ENCODE results near the gene CDSN. TPM values are rescaled to one million over a fixed set of nuclear protein-coding genes. Genes with fewer than 3 reads are reported as not detected.

Gene CDSN
- total RNA-seq, 1 donor = not detected

DNA sequence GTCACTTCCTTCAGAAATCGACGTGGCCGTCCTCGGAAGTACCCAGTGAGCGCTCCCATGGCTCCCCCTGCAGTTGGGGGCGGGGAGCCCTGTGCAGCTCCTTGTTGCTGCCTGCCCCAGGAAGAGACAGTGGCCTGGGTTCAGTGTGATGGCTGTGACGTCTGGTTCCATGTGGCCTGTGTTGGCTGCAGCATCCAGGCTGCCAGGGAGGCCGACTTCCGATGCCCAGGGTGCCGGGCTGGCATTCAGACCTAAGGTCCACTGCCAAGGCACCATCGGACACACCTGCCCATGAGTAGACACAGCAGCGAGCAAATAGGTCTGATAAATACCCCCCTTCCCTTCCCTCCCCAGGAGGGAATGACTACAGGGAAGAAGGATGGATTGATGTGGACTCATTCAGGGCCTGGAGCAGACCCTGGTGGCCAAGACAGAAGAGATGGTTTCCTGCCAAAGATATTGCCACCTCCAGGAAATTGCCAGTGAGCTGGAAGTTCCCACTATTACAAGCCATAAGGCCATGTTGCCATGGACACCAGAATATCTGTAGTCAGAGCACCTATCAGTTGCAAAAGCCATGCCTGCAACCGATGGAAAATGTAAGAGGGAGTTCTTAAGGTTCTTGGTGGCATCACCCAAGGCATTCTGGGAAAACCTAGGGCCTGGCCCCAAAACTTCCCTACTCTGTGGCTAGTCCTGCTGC is 42.4 kb upstream of the CDSN start:
- no peak overlapping the region for H3K4me3 ChIP-seq (ENCODE audit: low read depth, low read length)
- TF ChIP-seq CTCF (IDR thresholded peaks at IDR 0.05; ENCODE audit: insufficient read depth, low read length) = no peak
- no peak for DNase-seq (ENCODE audit: low read depth)

- TF ChIP-seq CTCF (IDR thresholded peaks at IDR 0.05; ENCODE audit: insufficient read depth, low read length) = no peak
- no peak for DNase-seq (ENCODE audit: low read depth)
- H3K4me3 ChIP-seq (ENCODE audit: low read depth, low read length) = no peak overlapping the region
Measured at GRCh38 chr6:31161216-31162126, 41.2 kb upstream of the CDSN start.

DNA sequence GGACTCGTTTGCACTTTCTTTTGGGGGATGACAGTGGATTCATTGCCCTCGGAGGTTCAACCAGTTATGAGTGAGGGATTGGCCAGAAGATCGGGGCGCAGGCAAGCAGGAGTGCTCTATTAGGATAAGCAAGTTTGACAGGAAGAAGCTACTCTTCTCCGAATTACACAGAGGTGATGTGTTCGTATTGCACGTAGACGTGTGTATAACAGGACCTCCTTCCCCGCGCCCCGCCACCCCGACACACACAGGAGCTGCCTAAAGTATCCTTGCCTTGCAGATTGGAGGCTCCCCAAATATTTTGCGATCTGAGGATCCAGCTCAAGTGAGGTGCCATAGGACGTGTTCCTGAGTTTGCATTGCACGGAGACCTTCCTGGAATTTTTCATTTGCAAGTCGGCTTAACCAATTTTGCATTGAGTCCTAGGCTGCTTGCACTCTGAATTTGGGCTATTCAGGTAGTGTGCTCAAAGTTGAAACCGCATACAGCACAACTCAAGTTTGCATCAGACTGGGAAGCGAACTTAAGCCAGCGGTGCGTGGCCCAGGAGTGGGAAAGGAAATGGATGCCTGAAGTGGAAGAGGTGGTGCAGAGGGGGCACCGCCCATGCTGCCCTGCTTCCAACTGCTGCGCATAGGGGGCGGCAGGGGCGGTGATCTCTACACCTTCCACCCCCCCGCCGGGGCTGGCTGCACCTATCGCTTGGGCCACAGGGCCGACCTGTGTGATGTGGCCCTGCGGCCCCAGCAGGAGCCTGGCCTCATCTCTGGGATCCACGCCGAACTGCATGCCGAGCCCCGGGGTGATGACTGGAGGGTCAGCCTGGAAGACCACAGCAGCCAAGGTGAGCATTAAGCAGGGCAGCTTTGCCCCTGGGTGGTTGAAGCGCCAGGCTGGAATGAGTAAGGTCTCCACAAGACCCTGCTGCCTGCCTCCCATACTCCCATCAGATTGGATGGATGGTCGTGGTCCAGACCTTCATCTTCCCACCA is 38.9 kb upstream of the CDSN start:
- peak; percentile 13 for DNase-seq (ENCODE audit: low read depth)
- H3K4me3 ChIP-seq (ENCODE audit: low read depth, low read length) = peak overlapping the region; percentile 84
- TF ChIP-seq CTCF (IDR thresholded peaks at IDR 0.05; ENCODE audit: insufficient read depth, low read length) = peak; percentile 12

- H3K4me3 ChIP-seq (ENCODE audit: low read depth, low read length) = peak within 1 kb of the TSS; percentile 84
- peak; percentile 99 for DNase-seq (ENCODE audit: low read depth)
- TF ChIP-seq CTCF (IDR thresholded peaks at IDR 0.05; ENCODE audit: insufficient read depth, low read length) = no peak
Measured at GRCh38 chr6:31158140-31158862, 38.1 kb upstream of the CDSN start, which contains the start of gene TCF19. TSS of gene TCF19 (plus strand) at chr6:31158589. CDS start at chr6:31159470, 881 bp downstream.

- peak within 1 kb of the TSS; percentile 84 for H3K4me3 ChIP-seq (ENCODE audit: low read depth, low read length)
- DNase-seq (ENCODE audit: low read depth) = no peak
- no peak for TF ChIP-seq CTCF (IDR thresholded peaks at IDR 0.05; ENCODE audit: insufficient read depth, low read length)
Measured at GRCh38 chr6:31157513-31158139, 37.4 kb upstream of the CDSN start, which contains the start of gene CCHCR1. TSS of gene CCHCR1 (minus strand) at chr6:31157802. CDS start at chr6:31157600, 202 bp downstream.

Measured in fibroblast of the aortic adventitia (primary cell).